Liver (tissue), 9 donors: ENCODE measurements around the gene GRM1. TPM values are rescaled to one million over a fixed set of nuclear protein-coding genes. Genes with fewer than 3 reads are reported as not detected.

Experiments
- DNase-seq: peaks from one replicate; pipeline ENCODE4 v3.0.0-alpha.2; 2017; ENCODE audit warnings: low spot score
- H3K27ac ChIP-seq, 2 donors: one replicate each; pipeline ENCODE4 v1.7.0; 2013; ENCODE audit warnings: inconsistent platforms in 2 of 2, low read length in 2 of 2, control low read depth in 1 of 2, low read depth in 1 of 2, mild to moderate bottlenecking in 1 of 2
- H3K27me3 ChIP-seq, 4 donors: one replicate each; pipeline versions ENCODE4 v1.6.1 to v1.7.0; 2013; ENCODE audit warnings: low read length in 3 of 4, inconsistent platforms in 1 of 4, mild to moderate bottlenecking in 1 of 4, moderate library complexity in 1 of 4; ENCODE audit not compliant: control insufficient read depth in 4 of 4, insufficient read depth in 4 of 4
- H3K36me3 ChIP-seq, 4 donors: one replicate each; pipeline versions ENCODE4 v1.6.1 to v1.7.0; 2013; ENCODE audit warnings: low read length in 3 of 4, mild to moderate bottlenecking in 3 of 4, low read depth in 1 of 4, moderate library complexity in 1 of 4; ENCODE audit not compliant: control insufficient read depth in 4 of 4, insufficient read depth in 3 of 4
- H3K4me1 ChIP-seq, 4 donors: one replicate each; pipeline versions ENCODE4 v1.6.1 to v1.7.0; 2013; ENCODE audit warnings: low read length in 3 of 4, mild to moderate bottlenecking in 3 of 4, moderate library complexity in 1 of 4; ENCODE audit not compliant: control insufficient read depth in 4 of 4, insufficient read depth in 4 of 4
- H3K4me3 ChIP-seq, 3 donors: one replicate each; pipeline versions ENCODE4 v1.6.1 to v1.7.0; 2013; ENCODE audit warnings: low read length in 3 of 3, control low read depth in 1 of 3, low read depth in 1 of 3, mild to moderate bottlenecking in 1 of 3
- H3K9ac ChIP-seq, 2 donors: one replicate each; pipeline ENCODE4 v1.7.0; 2013; ENCODE audit warnings: low read length in 2 of 2, mild to moderate bottlenecking in 2 of 2, moderate library complexity in 2 of 2, control low read depth in 1 of 2, low read depth in 1 of 2
- H3K9me3 ChIP-seq, 4 donors: one replicate each; pipeline versions ENCODE4 v1.6.1 to v1.7.0; 2013; ENCODE audit warnings: low read length in 3 of 4; ENCODE audit not compliant: control insufficient read depth in 4 of 4
- ATF3 ChIP-seq: IDR thresholded peaks from 2 replicates; pipeline ENCODE4 v1.6.1; 2016; ENCODE audit warnings: antibody characterized with exemption
- CTCF ChIP-seq: fragments of 150-350 bp; IDR thresholded peaks from 2 replicates; pipeline ENCODE4 v1.5.1; 2017; ENCODE audit warnings: improper control_type of control experiment, low read depth, low read length; ENCODE audit not compliant: missing input control
- EGR1 ChIP-seq, 2 donors: IDR thresholded peaks; 2 replicates each; pipeline ENCODE4 v1.6.1; 2016 to 2018; ENCODE audit warnings: antibody characterized with exemption in 2 of 2, low read depth in 2 of 2
- FOXA1 ChIP-seq: IDR thresholded peaks from 2 replicates; pipeline ENCODE4 v1.6.1; 2016; ENCODE audit warnings: antibody characterized with exemption
- FOXA2 ChIP-seq: IDR thresholded peaks from 2 replicates; pipeline ENCODE4 v1.6.1; 2016; ENCODE audit warnings: antibody characterized with exemption
- GABPA ChIP-seq, 2 donors: IDR thresholded peaks in 1 of 2; conservative IDR thresholded peaks in 1 of 2; 2 replicates each; pipeline ENCODE4 v1.6.1; 2016; ENCODE audit warnings: antibody characterized with exemption in 2 of 2, mild to moderate bottlenecking in 1 of 2, moderate library complexity in 1 of 2
- HNF4A ChIP-seq, 2 donors: conservative IDR thresholded peaks; 2 replicates each; pipeline ENCODE4 v1.6.1; 2016; ENCODE audit warnings: antibody characterized with exemption in 2 of 2, mild to moderate bottlenecking in 2 of 2
- HNF4G ChIP-seq: IDR thresholded peaks from 2 replicates; pipeline ENCODE4 v1.6.1; 2016; ENCODE audit warnings: antibody characterized with exemption
- JUND ChIP-seq, 2 donors: IDR thresholded peaks; 2 replicates each; pipeline ENCODE4 v1.6.1; 2016; ENCODE audit warnings: antibody characterized with exemption in 2 of 2
- MAX ChIP-seq: IDR thresholded peaks from 2 replicates; pipeline ENCODE4 v1.6.1; 2016; ENCODE audit warnings: antibody characterized with exemption
- NR2F2 ChIP-seq: IDR thresholded peaks from 2 replicates; pipeline ENCODE4 v1.6.1; 2016; ENCODE audit warnings: antibody characterized with exemption
- RAD21 ChIP-seq, 2 donors: IDR thresholded peaks; 2 replicates each; pipeline ENCODE4 v1.6.1; 2016; ENCODE audit warnings: antibody characterized with exemption in 2 of 2, mild to moderate bottlenecking in 2 of 2
- REST ChIP-seq: IDR thresholded peaks from 2 replicates; pipeline ENCODE4 v1.6.1; 2016; ENCODE audit warnings: antibody characterized with exemption, mild to moderate bottlenecking
- RXRA ChIP-seq, 2 donors: IDR thresholded peaks; 2 replicates each; pipeline ENCODE4 v1.6.1; 2017 to 2018; ENCODE audit warnings: antibody characterized with exemption in 2 of 2, mild to moderate bottlenecking in 1 of 2
- SP1 ChIP-seq: IDR thresholded peaks from 2 replicates; pipeline ENCODE4 v1.6.1; 2018; ENCODE audit warnings: antibody characterized with exemption, mild to moderate bottlenecking
- TAF1 ChIP-seq: conservative IDR thresholded peaks from 2 replicates; pipeline ENCODE4 v1.6.1; 2016; ENCODE audit warnings: antibody characterized with exemption, mild to moderate bottlenecking
- YY1 ChIP-seq: IDR thresholded peaks from 2 replicates; pipeline ENCODE4 v1.6.1; 2016; ENCODE audit warnings: antibody characterized with exemption, mild to moderate bottlenecking
- ZBTB33 ChIP-seq: IDR thresholded peaks from 2 replicates; pipeline ENCODE4 v1.6.1; 2016; ENCODE audit warnings: antibody characterized with exemption
- WGBS: extraction: QIAGEN DNeasy Blood & Tissue Kit; methylation state at CpG from one replicate; pipeline ENCODE4 v1.1.7; 2013; 5-methylcytosine and 5-hydroxymethylcytosine counted together
- polyA plus RNA-seq, 2 donors: library from polyadenylated mRNA; stranded (reverse) in 1 of 2; unstranded in 1 of 2; fragments of 200-250 nt in 1 of 2; fragments of >200 nt in 1 of 2; fragmentation: Nextera tagmentation in 1 of 2; extraction: Ambion mirVana in 1 of 2; gene quantifications; one replicate each; pipeline versions ENCODE4 v1.2.1 to v1.2.3, GENCODE V29; 2013 to 2015
- total RNA-seq, 2 donors: library from RNA; depleted of rRNA; stranded (reverse); fragments of >200 nt; gene quantifications; one replicate each; pipeline ENCODE4 v1.2.3, GENCODE V29; 2014
- donor health status: healthy.
- donor health status: healthy.
- donor health status: healthy.
- donor health status: healthy.
- donor health status: healthy.

Gene GRM1
- total and polyA plus RNA-seq, 4 donors = under 0.01 to 0.05 (median 0.01) TPM; not detected in 1

GRCh38 chr6:146341493-146342230 is 312.8 kb downstream of the GRM1 start:
- DNase-seq = no peak
- H3K9me3 ChIP-seq = no peaks in the 10 kb centered on the region
- no peak for TF ChIP-seq EGR1 (IDR thresholded peaks at IDR 0.05; ENCODE audit: low read depth in 2 of 2)
- no peak for TF ChIP-seq GABPA (IDR thresholded peaks at IDR 0.05 in 1 of 2, conservative IDR thresholded peaks at IDR 0.05 in 1 of 2)
- no peak for TF ChIP-seq FOXA1
- TF ChIP-seq FOXA2 = no peak
- TF ChIP-seq REST = no peak
- TF ChIP-seq JUND (IDR thresholded peaks at IDR 0.05) = no peak
- TF ChIP-seq TAF1 = no peak
- TF ChIP-seq RXRA (IDR thresholded peaks at IDR 0.05) = no peak
- no peak for TF ChIP-seq NR2F2
- TF ChIP-seq YY1 = no peak
- TF ChIP-seq HNF4G = no peak
- TF ChIP-seq HNF4A (conservative IDR thresholded peaks at IDR 0.05) = no peak
- TF ChIP-seq RAD21 (IDR thresholded peaks at IDR 0.05) = no peak
- TF ChIP-seq ATF3 = no peak
- TF ChIP-seq SP1 = no peak
- TF ChIP-seq ZBTB33 = no peak
- no peak for TF ChIP-seq MAX
- no peak for TF ChIP-seq CTCF
- H3K27ac ChIP-seq = no peak overlapping the region
- no peaks in the 10 kb centered on the region for H3K36me3 ChIP-seq
- 89% methylated on average over 7 of the region's 7 CpGs for WGBS
- H3K27me3 ChIP-seq = no peaks in the 10 kb centered on the region
- no peak overlapping the region for H3K4me3 ChIP-seq
- H3K9ac ChIP-seq = no peak overlapping the region
- H3K4me1 ChIP-seq = no peaks in the 10 kb centered on the region
